GM23338 (cell line): ENCODE results near the gene PDIA5. TPM values are rescaled to one million over a fixed set of nuclear protein-coding genes. Genes with fewer than 3 reads are reported as not detected.

Experiments used
- ATAC-seq: fragments of 200-7000 bp; cut with Tn5 transposase; 3 replicates; pipeline ENCODE4 v1.9.1; 2020
- DNase-seq: peaks from one replicate; pipeline ENCODE4 v3.0.0-alpha.2; 2015; ENCODE audit warnings: low spot score
- H2AFZ ChIP-seq: fragments of 200-600 bp; sonication (generic); 2 replicates; pipeline ENCODE4 v1.8.0; 2016; ENCODE audit warnings: antibody characterized with exemption, mild to moderate bottlenecking, moderate library complexity
- H3F3A ChIP-seq: fragments of 200-600 bp; sonication (generic); replicated peaks from 2 replicates; pipeline ENCODE4 v1.8.0; 2017; ENCODE audit warnings: antibody characterized with exemption, mixed run types, low read depth
- H3K27ac ChIP-seq: fragments of 200-600 bp; sonication (generic); 2 replicates; pipeline ENCODE4 v1.6.1; 2016; ENCODE audit warnings: low read depth
- H3K27me3 ChIP-seq: fragments of 200-600 bp; sonication (generic); 2 replicates; pipeline ENCODE4 v1.8.0; 2016; ENCODE audit warnings: mild to moderate bottlenecking, mixed run types, moderate library complexity; ENCODE audit not compliant: insufficient read depth
- H3K36me3 ChIP-seq: fragments of 200-600 bp; sonication (generic); 2 replicates; pipeline ENCODE4 v1.8.0; 2016; ENCODE audit warnings: mild to moderate bottlenecking; ENCODE audit not compliant: insufficient read depth
- H3K4me1 ChIP-seq: fragments of 200-600 bp; sonication (generic); 2 replicates; pipeline ENCODE4 v1.8.0; 2016; ENCODE audit warnings: mild to moderate bottlenecking, moderate library complexity; ENCODE audit not compliant: insufficient read depth
- H3K4me2 ChIP-seq: fragments of 200-600 bp; sonication (generic); 2 replicates; pipeline ENCODE4 v1.7.1; 2017; ENCODE audit warnings: mixed run types
- H3K4me3 ChIP-seq: fragments of 200-600 bp; sonication (generic); 2 replicates; pipeline ENCODE4 v1.6.1; 2016; ENCODE audit warnings: mixed run types
- H3K79me2 ChIP-seq: fragments of 200-600 bp; sonication (generic); replicated peaks from 2 replicates; pipeline ENCODE4 v1.8.0; 2017; ENCODE audit warnings: mild to moderate bottlenecking; ENCODE audit not compliant: insufficient read depth
- H3K9me2 ChIP-seq: fragments of 200-600 bp; sonication (generic); 2 replicates; pipeline ENCODE4 v1.8.0; 2017; ENCODE audit not compliant: insufficient read depth
- H4K20me1 ChIP-seq: fragments of 200-600 bp; sonication (generic); replicated peaks from 2 replicates; pipeline ENCODE4 v1.8.0; 2017; ENCODE audit warnings: mild to moderate bottlenecking; ENCODE audit not compliant: insufficient read depth
- H3K27ac Mint-ChIP-seq: 2 replicates; pipeline ENCODE4 v1.8.0; 2020; ENCODE audit warnings: inconsistent platforms, mild to moderate bottlenecking, moderate library complexity, mixed read lengths
- H3K27me3 Mint-ChIP-seq: 3 replicates; pipeline ENCODE4 v1.8.0; 2022; ENCODE audit warnings: low read depth, mild to moderate bottlenecking, moderate library complexity, mixed read lengths, inconsistent platforms; ENCODE audit not compliant: insufficient read depth, poor library complexity
- H3K36me3 Mint-ChIP-seq: 3 replicates; pipeline ENCODE4 v1.8.0; 2021; ENCODE audit warnings: low read depth, mild to moderate bottlenecking, inconsistent platforms, moderate library complexity, mixed read lengths
- H3K4me1 Mint-ChIP-seq: 3 replicates; pipeline ENCODE4 v1.8.0; 2020; ENCODE audit warnings: mild to moderate bottlenecking, inconsistent platforms, mixed read lengths
- H3K4me3 Mint-ChIP-seq: 3 replicates; pipeline ENCODE4 v1.8.0; 2021; ENCODE audit warnings: moderate library complexity, mild to moderate bottlenecking, inconsistent platforms, mixed read lengths
- H3K9me3 Mint-ChIP-seq: 3 replicates; pipeline ENCODE4 v1.8.0; 2020; ENCODE audit warnings: moderate library complexity, mild to moderate bottlenecking, inconsistent platforms, mixed read lengths
- CTCF ChIP-seq, 2 experiments: fragments of 200-600 bp in 1 of 2; sonication (generic) in 1 of 2; conservative IDR thresholded peaks; 2 replicates each; pipeline versions ENCODE4 v1.5.1 to v1.6.1; 2016 to 2017; ENCODE audit warnings: antibody characterized with exemption in 2 of 2, low read depth in 2 of 2, mild to moderate bottlenecking in 2 of 2, moderate library complexity in 1 of 2
- JUNB ChIP-seq: IDR thresholded peaks from one replicate; pipeline ENCODE4 v1.6.1; 2016; ENCODE audit warnings: antibody characterized with exemption; ENCODE audit not compliant: unreplicated experiment
- NANOG ChIP-seq: IDR thresholded peaks from 2 replicates; pipeline ENCODE4 v1.6.1; 2016; ENCODE audit warnings: antibody characterized with exemption, borderline replicate concordance
- REST ChIP-seq: IDR thresholded peaks from one replicate; pipeline ENCODE4 v1.6.1; 2018; ENCODE audit warnings: antibody characterized with exemption; ENCODE audit not compliant: unreplicated experiment
- STAT1 ChIP-seq: IDR thresholded peaks from one replicate; pipeline ENCODE4 v1.6.1; 2016; ENCODE audit warnings: antibody characterized with exemption; ENCODE audit not compliant: unreplicated experiment
- ZNF114 ChIP-seq: fragments of 250-450 bp; sonication (Bioruptor Pico); IDR thresholded peaks from 2 replicates; pipeline ENCODE4 v1.5.0; 2020; ENCODE audit warnings: mild to moderate bottlenecking, moderate library complexity
- polyA plus RNA-seq: library from polyadenylated mRNA; unstranded; fragments of >200 nt; fragmentation: Nextera tagmentation; extraction: Ambion mirVana; gene quantifications from 2 replicates; pipeline ENCODE4 v1.2.1, GENCODE V29; 2016
- total RNA-seq: library from RNA; depleted of rRNA; stranded (reverse); fragments of >200 nt; shearing (Covaris generic); gene quantifications from 2 replicates; pipeline ENCODE4 v1.2.3, GENCODE V29; 2014
- TF ChIP-seq, protein P1 (sequence below): IDR thresholded peaks from 2 replicates; pipeline ENCODE4 v1.6.1; 2016; ENCODE audit warnings: antibody characterized with exemption

The PDIA5 gene
- total and polyA plus RNA-seq, 2 experiments from 2014 or later, result 22.9 to 28.1 TPM

GRCh38 chr3:123064506-123064905 is 2.3 kb upstream of the PDIA5 start (continued):
- TF ChIP-seq CTCF (conservative IDR thresholded peaks at IDR 0.05; ENCODE audit: low read depth in 2 of 2) (no peak), ZNF114 (CRISPR knock-in tag) (no peak)
- TF ChIP-seq, protein P1, sequence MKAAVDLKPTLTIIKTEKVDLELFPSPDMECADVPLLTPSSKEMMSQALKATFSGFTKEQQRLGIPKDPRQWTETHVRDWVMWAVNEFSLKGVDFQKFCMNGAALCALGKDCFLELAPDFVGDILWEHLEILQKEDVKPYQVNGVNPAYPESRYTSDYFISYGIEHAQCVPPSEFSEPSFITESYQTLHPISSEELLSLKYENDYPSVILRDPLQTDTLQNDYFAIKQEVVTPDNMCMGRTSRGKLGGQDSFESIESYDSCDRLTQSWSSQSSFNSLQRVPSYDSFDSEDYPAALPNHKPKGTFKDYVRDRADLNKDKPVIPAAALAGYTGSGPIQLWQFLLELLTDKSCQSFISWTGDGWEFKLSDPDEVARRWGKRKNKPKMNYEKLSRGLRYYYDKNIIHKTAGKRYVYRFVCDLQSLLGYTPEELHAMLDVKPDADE, result no peak

GRCh38 chr3:123064914-123065313 is 1.9 kb upstream of the PDIA5 start:
- Histone ChIP-seq H3K4me1 (peaks cover 14% of the 10 kb centered on the region), H3K4me2 (no peak overlapping the region), H3F3A (no peaks in the 10 kb centered on the region), H3K27me3 (peaks cover 20% of the 10 kb centered on the region), H3K79me2 (peaks cover 26% of the 10 kb centered on the region), H4K20me1 (no peaks in the 10 kb centered on the region; the same call in none of the 2 replicates), H2AFZ (no peak overlapping the region; the same call in 1 of the 2 replicates), H3K27ac (no peak overlapping the region), H3K9me2 (no peaks in the 10 kb centered on the region), H3K36me3 (no peaks in the 10 kb centered on the region), H3K4me3 (no peak overlapping the region)
- H3K9me3 Mint-ChIP-seq, result peaks cover 13% of the 10 kb centered on the region; the same call in 2 of the 3 replicates
- DNase-seq, result no peak
- TF ChIP-seq NANOG (no peak), CTCF (conservative IDR thresholded peaks at IDR 0.05; ENCODE audit: low read depth in 2 of 2) (no peak), JUNB (no peak), REST (no peak), STAT1 (no peak)
- H3K4me1 Mint-ChIP-seq, result peaks cover 27% of the 10 kb centered on the region
- no peak for ATAC-seq
- H3K27me3 Mint-ChIP-seq, result peaks cover 20% of the 10 kb centered on the region
- H3K4me3 Mint-ChIP-seq, result no peak overlapping the region
- no peaks in the 10 kb centered on the region; the same call in 2 of the 3 replicates for H3K36me3 Mint-ChIP-seq
- no peak overlapping the region for H3K27ac Mint-ChIP-seq
